ENCODE data around the gene SRBD1.

The SRBD1 gene

DNA sequence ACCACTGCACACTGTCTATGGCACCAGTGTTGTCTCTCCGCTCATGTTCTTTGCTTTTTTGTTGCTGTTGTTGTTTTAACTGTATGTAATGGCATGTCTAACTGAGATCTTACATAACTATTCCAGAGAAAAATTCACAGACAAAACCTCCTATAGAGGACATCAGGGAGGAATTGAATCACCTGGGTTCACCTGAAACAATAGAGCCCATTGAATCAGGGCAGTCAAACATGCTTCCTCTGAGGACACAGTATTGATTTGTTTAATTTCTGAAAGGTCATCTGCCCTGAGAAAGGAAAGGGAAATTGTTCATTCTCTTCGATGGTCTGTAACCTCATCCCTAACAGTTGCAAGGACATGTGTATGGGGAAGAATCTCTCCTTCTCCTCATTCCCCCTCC is 237.5 kb downstream of the SRBD1 start:
- DNase-seq (ENCODE audit: low spot score), result no peak

- no peak for DNase-seq (ENCODE audit: low spot score)
These were observed 240.7 kb downstream of the SRBD1 start for GRCh38 chr2:45370369-45370768.

GRCh38 chr2:45368792-45369191 is 242.3 kb downstream of the SRBD1 start:
- no peak for DNase-seq (ENCODE audit: low spot score)

DNA sequence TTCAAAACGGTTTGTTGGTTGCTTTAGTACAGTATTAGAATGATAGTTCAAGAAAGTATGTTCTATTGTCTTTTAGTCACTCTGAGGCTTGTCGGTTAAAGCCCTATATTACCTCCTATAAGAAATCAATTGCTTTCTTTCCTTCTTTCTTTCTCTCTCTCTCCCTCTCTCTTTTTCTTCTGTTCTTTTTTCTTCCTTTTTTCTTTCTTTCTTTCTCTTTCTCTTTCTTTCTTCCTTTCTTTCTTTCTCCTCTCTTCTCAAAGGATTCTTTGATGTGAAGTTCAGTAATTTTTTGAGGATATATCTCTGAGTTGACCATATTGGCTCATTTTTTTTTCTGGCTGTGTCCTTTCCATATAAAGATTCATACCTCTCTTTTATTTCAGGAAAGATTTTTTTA is 249.4 kb downstream of the SRBD1 start:
- DNase-seq (ENCODE audit: low spot score), result no peak

GRCh38 chr2:45354776-45355175 is 256.3 kb downstream of the SRBD1 start:
- no peak for DNase-seq (ENCODE audit: low spot score)

DNA sequence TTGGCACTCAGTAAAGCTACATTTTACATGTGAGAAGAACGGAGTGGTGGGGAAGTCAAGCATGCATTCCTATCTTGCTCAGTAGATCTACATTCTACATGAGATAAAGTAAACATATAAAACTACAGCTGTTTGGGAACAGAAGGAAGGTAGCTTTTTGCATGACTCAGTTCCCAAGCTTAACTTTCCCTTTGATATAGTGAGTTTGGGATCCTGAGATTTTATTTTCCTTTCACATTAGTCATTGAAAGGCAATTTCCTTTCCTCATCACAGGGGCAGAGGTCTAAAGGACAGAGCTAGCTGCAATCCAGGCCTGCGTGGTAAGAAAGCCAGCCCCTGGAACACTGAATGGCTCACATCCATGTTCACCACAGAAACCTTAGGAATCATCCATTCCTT is 257.2 kb downstream of the SRBD1 start:
- no peak for DNase-seq (ENCODE audit: low spot score)

- no peak for DNase-seq (ENCODE audit: low spot score)
These were observed 258.6 kb downstream of the SRBD1 start for GRCh38 chr2:45352506-45352905.

DNA sequence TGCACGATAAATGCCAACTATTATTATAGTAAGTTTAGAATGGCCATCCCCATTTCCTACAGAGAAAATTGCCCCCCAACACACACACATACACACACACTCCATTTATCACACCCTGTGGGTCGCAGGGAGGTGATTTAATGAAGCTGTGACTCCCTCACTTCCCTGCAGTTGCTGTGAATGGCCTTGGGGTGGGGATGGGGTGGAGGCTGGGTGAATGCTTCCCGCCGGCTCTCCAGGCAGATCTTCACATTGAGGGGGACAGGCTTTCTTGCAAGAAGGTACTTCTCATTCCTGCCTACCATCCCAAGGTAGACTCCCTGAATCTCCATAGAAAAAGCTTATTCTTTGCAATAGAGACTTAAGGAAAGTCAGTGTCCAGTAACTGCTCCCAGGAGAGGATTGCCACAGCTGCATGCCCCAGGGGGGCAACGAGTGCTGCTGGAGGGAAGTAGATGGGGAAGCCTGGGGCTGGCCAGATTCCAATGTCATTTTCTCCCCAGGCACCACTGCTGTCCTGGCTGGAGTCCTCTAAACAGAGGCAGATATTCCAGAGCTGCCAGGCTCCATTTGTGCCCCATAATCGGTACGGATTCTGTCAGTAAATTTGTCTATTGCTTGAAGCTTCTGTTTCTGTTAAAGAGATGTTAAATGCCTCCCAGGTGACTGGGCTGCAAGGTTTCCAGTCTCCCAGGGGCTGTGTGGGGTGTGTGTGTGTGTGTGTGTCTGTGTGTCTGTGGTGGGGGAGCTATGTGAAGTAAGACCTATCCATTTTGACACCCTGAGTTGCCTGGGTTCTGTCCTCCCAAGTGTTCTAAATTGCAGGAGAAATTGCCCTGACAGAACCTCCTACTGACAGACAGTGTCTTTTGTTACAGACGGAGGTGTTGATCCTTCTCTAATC is 265.5 kb downstream of the SRBD1 start:
- no peak for DNase-seq (ENCODE audit: low spot score)

GRCh38 chr2:45344502-45344901 is 266.6 kb downstream of the SRBD1 start:
- DNase-seq (ENCODE audit: low spot score), result no peak

DNA sequence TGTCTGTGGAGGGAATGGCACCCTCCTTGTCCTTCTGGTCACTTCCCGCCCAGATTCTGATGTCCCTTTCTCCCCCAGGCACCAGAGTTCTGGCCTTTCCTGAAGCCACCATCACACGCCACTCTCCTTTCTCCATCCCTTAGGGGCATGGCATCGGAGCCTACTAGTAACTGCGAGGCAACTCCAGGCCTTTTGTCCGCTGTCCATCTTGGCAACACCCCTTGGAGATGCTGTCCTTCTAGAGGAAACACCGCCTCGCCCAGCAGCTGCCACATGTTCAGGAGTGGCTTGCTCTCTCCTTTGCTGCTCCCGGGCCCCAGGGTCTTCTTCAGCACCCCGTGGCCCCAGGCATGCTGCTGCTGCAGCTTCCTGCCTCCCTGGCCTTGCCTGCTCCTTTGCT is 267.0 kb downstream of the SRBD1 start:
- DNase-seq (ENCODE audit: low spot score), result no peak

DNA sequence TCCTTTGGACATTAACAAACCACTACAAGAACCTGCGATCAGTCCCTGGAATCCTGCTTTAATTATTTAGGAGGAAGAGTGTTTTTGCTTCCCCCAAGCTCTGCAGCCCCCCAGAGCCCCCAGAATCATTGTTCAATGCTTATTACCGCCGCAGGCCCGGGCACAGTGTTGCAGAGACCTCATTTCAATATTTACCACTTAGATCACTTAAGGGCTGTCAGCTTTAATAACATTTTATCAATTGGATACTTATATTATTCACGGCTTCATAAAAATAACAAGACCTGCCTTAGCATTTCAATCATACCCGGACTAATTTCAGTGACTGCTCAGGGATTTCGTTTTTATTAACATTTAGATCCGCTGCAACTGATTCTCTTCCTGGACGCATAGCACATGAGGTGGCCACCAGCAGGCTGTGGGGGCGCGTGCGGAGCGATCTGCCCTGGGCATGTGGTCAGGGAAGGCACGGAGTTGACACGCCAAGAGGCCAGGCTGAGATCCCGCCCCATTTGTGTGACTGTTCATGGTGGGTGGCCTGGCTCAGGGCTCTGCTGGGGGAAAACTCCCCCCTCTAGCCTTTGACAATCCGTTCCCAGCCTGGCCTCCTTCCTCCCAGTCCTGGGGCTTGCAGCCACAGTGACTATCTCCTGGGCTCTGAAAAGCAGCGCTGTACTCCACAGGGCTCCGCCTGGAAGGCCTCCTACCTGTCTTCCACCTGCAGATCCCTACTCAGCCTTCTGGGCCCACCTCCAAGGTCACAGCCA is 267.6 kb downstream of the SRBD1 start:
- DNase-seq (ENCODE audit: low spot score), result no peak

DNA sequence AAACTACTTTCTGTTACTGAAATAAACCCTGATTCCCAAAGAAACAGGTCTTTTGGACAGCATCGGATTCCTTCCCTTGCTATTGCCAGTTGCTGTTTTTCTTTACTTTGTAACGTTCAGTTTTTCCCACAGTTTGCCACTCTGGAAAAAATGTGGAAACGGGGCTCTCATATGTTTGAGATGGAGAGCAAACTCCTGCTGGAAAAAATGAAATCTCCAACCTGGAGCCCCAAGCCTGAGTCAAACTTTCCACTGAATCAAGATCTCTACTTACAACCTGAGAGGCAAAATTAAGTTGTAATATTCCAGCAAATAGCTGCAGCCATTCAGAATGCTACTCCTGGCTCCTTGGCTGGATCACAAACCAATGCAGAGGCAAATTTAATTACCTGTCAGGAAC is 270.7 kb downstream of the SRBD1 start:
- DNase-seq (ENCODE audit: low spot score), result no peak

- no peak for DNase-seq (ENCODE audit: low spot score)
These were observed 271.8 kb downstream of the SRBD1 start for GRCh38 chr2:45339253-45339652.

Measured in hematopoietic multipotent progenitor cell treated with erythropoietin and hydrocortisone succinate and interleukin-3 and kit ligand, for 17 days (in vitro differentiated cells).